NCI-H2196 treated with DMSO at 0.1 percent for 48 hours (cell line): ENCODE data around the gene SEC22C.

ENCODE experiments used
- DNase-seq: peaks from one replicate; lab custom pipeline; 2025; ENCODE audit not compliant: unreplicated experiment; lab: John Stamatoyannopoulos, UW

SEC22C gene

DNA sequence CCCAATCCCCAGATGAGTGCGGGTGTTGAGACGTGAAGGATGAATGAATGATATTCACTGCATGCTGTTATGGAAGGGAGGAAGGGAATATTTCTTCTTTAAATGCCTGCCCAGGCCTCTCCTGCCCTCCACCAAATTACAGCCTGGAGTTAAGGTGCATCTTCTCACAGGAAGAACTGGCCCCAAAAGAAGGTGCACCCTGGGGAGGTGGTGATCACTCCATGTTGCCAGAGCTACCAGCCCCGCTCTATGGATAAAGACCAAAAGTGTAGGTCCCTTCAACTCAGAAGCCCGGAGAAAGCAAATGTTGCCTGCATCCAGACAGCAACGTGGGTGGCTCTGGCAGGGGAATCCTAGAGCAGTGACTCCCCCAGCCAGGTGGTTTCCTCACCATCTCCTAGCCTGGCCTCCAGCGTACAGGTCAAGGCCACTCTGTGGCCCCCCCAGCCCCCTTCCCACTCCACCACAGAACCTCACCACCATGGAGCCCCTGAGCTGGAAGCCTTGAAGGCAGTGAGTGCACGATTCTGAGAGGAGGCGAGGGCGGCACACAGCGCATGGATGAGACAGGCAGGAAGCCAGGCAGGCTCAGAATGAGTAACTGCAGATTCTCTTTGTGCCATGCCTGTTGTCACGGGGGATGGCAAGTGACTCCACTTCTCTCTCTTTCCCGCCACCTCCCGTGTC is 82.8 kb downstream of the SEC22C start:
- no peak for DNase-seq

DNA sequence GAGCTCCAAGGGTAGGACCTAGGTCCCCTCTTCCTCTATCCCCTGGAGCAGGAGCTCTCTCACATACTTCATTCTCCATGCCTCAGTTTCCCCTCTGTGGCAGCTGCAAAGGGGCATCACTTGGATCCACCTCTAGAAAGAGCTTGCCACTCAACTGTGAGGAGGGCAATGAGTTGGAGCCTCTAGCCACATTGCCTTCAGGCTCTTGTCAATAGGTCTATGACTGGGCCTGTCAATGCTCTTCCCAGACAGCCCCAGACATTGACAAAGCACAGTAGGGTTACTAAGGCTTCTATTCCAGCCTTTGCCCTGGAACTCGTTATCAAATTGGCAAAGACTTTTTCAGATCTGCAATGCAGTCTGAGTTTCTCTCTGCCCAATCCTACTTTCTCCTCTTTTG is 83.7 kb downstream of the SEC22C start:
- no peak for DNase-seq
